Coronary artery (tissue), 2 donors: Measurements from ENCODE around the gene STPG3.
"Not testable (repeated sequence)": the region's sequence is repeated elsewhere in the genome, so short reads cannot be mapped to it uniquely, and the experiment has no call there.

Source experiments
- DNase-seq: peaks from one replicate; pipeline ENCODE4 v3.0.0-alpha.2; 2017; ENCODE audit warnings: low spot score
- H3K27ac ChIP-seq, 2 donors: fragments of 200-600 bp; sonication (generic); one replicate each; pipeline ENCODE4 v1.5.1; 2016 to 2019
- H3K4me3 ChIP-seq: fragments of 200-600 bp; sonication (generic); 2 replicates; pipeline ENCODE4 v1.5.1; 2016; ENCODE audit warnings: mild to moderate bottlenecking, moderate library complexity
- CTCF ChIP-seq: fragments of 200-600 bp; sonication (generic); IDR thresholded peaks from one replicate; pipeline ENCODE4 v1.5.1; 2019; ENCODE audit warnings: antibody characterized with exemption

The STPG3 gene

GRCh38 chr9:137241490-137242268, 9.4 kb upstream of the STPG3 start:
- TF ChIP-seq CTCF, result no peak
- peak overlapping the region; percentile 89 to 100 for H3K27ac ChIP-seq

GRCh38 chr9:137242269-137243203, 8.6 kb upstream of the STPG3 start:
- Histone ChIP-seq H3K27ac (peak overlapping the region; percentile 89 to 100), H3K4me3 (peak overlapping the region; percentile 99)
- TF ChIP-seq CTCF, result no peak
- DNase-seq, result no peak

More at GRCh38 chr9:137241490-137242268, 9.4 kb upstream of the STPG3 start:
- H3K4me3 ChIP-seq, result peak overlapping the region; percentile 99
- no peak for DNase-seq

GRCh38 chr9:137243266-137243625, 7.8 kb upstream of the STPG3 start:
- DNase-seq, H3K27ac ChIP-seq, H3K4me3 ChIP-seq: not testable (repeated sequence)

- DNase-seq, result no peak
- H3K27ac ChIP-seq, result no peak overlapping the region
- no peak overlapping the region for H3K4me3 ChIP-seq
- no peak for TF ChIP-seq CTCF
These were observed 7.2 kb upstream of the STPG3 start for GRCh38 chr9:137243626-137244485.

GRCh38 chr9:137244486-137245449, 6.3 kb upstream of the STPG3 start:
- no peak for DNase-seq
- TF ChIP-seq CTCF, result no peak
- H3K27ac ChIP-seq, result no peak overlapping the region

GRCh38 chr9:137245450-137246421, 5.3 kb upstream of the STPG3 start:
- DNase-seq, result no peak
- Histone ChIP-seq H3K27ac (no peak overlapping the region), H3K4me3 (no peak overlapping the region)
- TF ChIP-seq CTCF, result no peak

More at GRCh38 chr9:137244486-137245449, 6.3 kb upstream of the STPG3 start:
- no peak overlapping the region for H3K4me3 ChIP-seq
